GM18867 (cell line): ENCODE results near the gene TMCO6.
A peak's percentile ranks its signal among the peaks of the same experiment; 100 is the strongest.
"Not testable (repeated sequence)": the region's sequence is repeated elsewhere in the genome, so short reads cannot be mapped to it uniquely, and the experiment has no call there.

ENCODE experiments used
- ATAC-seq: cut with Tn5 transposase; IDR thresholded peaks from one replicate; pipeline ENCODE4 v1.9.1; 2021; ENCODE audit warnings: mild to moderate bottlenecking, moderate library complexity; ENCODE audit not compliant: unreplicated experiment

The TMCO6 gene

GRCh38 chr5:140639148-140639981, at the start of gene TMCO6:
Gene TMCO6 (plus strand): TSS chr5:140639451. CDS start chr5:140639528, 77 bp downstream.
- peak; percentile 94 for ATAC-seq

GRCh38 chr5:140590861-140591260, 48.4 kb upstream of the TMCO6 start:
- no peak for ATAC-seq

GRCh38 chr5:140591747-140592372, 47.4 kb upstream of the TMCO6 start:
- ATAC-seq, result no peak

- ATAC-seq, result not testable (repeated sequence)
Measured at GRCh38 chr5:140593070-140593469, 46.2 kb upstream of the TMCO6 start.

- ATAC-seq, result no peak
Measured at GRCh38 chr5:140594169-140594568, 45.1 kb upstream of the TMCO6 start.

- ATAC-seq, result no peak
Measured at GRCh38 chr5:140595538-140596300, 43.5 kb upstream of the TMCO6 start.

GRCh38 chr5:140596321-140596741, 42.9 kb upstream of the TMCO6 start:
- ATAC-seq, result no peak

GRCh38 chr5:140598836-140599235, 40.4 kb upstream of the TMCO6 start:
- ATAC-seq, result no peak

GRCh38 chr5:140600096-140600495, 39.2 kb upstream of the TMCO6 start:
- no peak for ATAC-seq

GRCh38 chr5:140602147-140602546, 37.1 kb upstream of the TMCO6 start:
- ATAC-seq, result no peak

- not testable (repeated sequence) for ATAC-seq
Measured at GRCh38 chr5:140603446-140603698, 35.9 kb upstream of the TMCO6 start.

- ATAC-seq, result no peak
Measured at GRCh38 chr5:140603734-140604133, 35.5 kb upstream of the TMCO6 start.

GRCh38 chr5:140605879-140606278, 33.4 kb upstream of the TMCO6 start:
- no peak for ATAC-seq

- no peak for ATAC-seq
Measured at GRCh38 chr5:140607031-140607430, 32.2 kb upstream of the TMCO6 start.

- no peak for ATAC-seq
Measured at GRCh38 chr5:140608722-140609121, 30.5 kb upstream of the TMCO6 start.

GRCh38 chr5:140609126-140609525, 30.1 kb upstream of the TMCO6 start:
- no peak for ATAC-seq

GRCh38 chr5:140611020-140611521, 28.2 kb upstream of the TMCO6 start:
- no peak for ATAC-seq

- ATAC-seq, result no peak
Measured at GRCh38 chr5:140622301-140622700, 16.9 kb upstream of the TMCO6 start.

- not testable (repeated sequence) for ATAC-seq
Measured at GRCh38 chr5:140623061-140623460, 16.2 kb upstream of the TMCO6 start.

GRCh38 chr5:140624886-140625285, 14.4 kb upstream of the TMCO6 start:
- ATAC-seq, result not testable (repeated sequence)

- no peak for ATAC-seq
Measured at GRCh38 chr5:140627972-140628371, 11.3 kb upstream of the TMCO6 start.

- no peak for ATAC-seq
Measured at GRCh38 chr5:140628711-140629110, 10.5 kb upstream of the TMCO6 start.
